ENCODE measurements around the gene ADCY5. TPM values are rescaled to one million over a fixed set of nuclear protein-coding genes. Genes with fewer than 3 reads are reported as not detected.

The ADCY5 gene
- total RNA-seq, 1 donor = not detected

DNA sequence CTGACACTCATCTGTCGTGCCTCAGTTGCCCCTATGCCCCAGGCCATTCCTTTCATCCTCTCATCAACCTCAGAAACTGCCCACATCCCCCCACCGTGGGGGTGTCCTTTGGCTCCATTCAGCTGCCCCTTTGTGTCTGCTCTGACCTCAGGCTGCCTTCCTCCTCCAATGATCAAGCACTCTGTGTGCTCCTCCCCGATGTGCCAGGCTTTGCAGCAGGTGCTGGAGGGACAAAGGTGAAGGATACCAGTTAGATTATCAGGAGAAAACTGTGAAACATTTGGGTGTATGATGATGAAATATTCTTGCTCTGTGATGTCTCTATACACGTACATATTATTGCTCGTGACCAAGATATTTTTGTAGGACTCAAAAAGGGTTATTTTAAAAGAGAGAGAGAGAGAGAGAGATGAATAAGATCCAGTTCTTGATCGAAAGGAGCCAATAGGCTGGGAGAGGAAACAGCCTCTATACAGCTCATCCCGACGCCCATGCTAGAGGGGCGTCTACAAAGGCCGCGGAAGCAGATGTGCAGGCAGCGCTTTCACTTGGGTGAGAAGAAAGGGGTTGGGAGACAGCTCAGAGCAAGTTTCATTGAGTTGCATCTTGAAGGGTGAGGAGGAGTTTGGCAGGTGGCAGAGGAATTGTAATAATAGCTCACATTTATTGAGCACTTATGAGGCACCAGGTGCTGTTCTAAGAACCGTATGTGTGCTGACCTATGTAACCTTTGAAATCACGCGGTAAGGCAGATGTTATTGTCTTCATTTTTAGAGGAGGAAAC is 28.3 kb upstream of the ADCY5 start:
- Histone ChIP-seq H3K27me3 (ENCODE audit: insufficient read depth, low read length) (no peaks in the 10 kb centered on the region), H3K4me1 (ENCODE audit: insufficient read depth, low read length) (no peaks in the 10 kb centered on the region), H3K4me3 (ENCODE audit: low read length) (no peak overlapping the region), H3K9me3 (ENCODE audit: low read depth, low read length) (no peaks in the 10 kb centered on the region)

DNA sequence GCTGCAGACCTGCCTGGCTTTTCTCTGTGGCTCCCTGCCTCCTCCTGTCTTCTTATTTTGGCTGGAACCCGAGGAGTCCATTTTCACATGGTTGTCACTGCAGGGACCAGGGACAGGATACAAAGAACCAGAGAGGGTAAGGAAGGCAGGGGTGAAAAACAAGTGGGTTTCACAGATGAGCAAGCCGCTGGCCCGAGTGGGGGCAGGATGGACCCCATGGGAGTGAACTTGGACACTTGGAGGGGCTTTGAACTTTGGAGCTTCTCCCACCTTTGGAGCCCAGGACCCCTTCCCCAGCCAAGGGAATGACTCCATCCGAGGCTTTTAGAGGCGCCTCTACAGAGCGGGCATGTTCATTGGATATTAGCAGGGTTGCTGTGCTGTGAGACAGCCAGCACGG is 26.9 kb upstream of the ADCY5 start:
- Histone ChIP-seq H3K27me3 (ENCODE audit: insufficient read depth, low read length) (no peaks in the 10 kb centered on the region), H3K4me1 (ENCODE audit: insufficient read depth, low read length) (no peaks in the 10 kb centered on the region), H3K4me3 (ENCODE audit: low read length) (no peak overlapping the region), H3K9me3 (ENCODE audit: low read depth, low read length) (no peaks in the 10 kb centered on the region)

DNA sequence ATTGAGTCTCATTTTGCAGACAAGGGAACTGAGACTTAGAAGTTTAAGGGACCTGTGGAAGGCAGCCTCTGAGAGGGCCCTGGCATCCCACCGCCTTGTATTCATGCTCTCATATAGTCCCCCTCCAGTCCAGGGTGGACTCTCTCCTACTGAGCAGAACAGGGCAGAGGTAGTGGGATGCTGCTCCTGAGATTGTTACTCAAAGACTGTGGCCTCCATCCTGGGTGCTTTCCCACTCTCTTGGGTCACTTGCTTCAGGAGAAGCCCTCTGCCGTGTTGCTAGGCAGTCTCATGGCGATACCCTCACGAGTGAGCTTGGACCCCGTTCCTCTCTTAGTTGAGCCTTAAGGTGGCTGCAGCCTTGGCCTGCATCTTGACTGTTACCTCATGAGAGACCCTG is 22.2 kb upstream of the ADCY5 start:
- Histone ChIP-seq H3K4me3 (ENCODE audit: low read length) (no peak overlapping the region), H3K27me3 (ENCODE audit: insufficient read depth, low read length) (no peaks in the 10 kb centered on the region), H3K9me3 (ENCODE audit: low read depth, low read length) (no peaks in the 10 kb centered on the region)

DNA sequence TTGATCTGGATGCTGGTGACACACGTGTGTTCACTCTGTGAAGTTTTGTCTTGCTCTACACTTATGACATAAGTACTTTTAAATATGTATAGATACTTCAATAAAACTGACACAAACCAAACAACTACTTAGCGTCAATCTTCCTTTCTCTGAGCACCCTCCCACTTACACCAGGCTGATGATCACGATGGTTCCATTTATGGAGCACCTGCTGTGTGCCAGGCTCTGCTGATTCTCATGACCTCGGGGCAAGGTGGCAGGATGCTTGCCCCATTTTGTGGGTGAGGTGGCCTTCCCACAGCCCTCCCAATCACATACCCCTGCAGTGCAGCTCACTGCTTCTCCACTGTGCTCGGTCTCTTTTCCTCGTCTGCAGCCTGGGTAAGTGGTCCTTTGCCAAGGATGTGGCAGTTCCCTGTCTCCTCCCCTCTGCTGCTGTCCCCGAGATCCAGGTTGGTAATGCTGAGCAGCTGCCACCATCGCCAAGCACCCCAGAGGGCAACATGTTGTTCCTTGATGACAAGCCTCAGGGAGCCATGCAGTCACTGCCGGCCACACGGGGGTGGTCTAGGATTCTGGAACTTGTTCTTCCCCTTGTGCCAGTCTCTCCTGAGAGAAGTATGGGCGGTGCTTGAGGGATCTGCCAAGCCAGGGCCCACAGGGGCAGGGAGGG is 20.6 kb upstream of the ADCY5 start:
- no peak overlapping the region for H3K4me3 ChIP-seq (ENCODE audit: low read length)

More for the DNA sequence above, 22.2 kb upstream of the ADCY5 start:
- no peaks in the 10 kb centered on the region for H3K4me1 ChIP-seq (ENCODE audit: insufficient read depth, low read length)

DNA sequence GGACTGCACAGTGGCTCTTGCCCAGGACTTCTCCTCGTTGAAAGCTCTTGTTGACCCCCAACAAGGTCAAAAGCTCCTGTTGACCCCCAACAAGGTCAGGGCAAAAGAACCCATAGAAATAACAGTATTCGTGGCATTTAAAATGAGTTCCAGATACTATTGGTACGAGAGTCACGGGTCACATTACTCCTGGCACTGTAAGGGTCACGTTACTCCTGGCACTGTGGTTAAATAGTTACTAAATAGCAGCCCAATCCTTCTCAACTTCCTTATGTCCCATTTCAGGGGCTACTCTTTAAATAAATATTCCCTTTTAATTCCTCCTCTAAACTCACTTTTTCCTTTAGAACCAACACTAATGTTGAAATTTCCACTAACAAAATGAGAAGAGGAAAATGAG is 18.2 kb upstream of the ADCY5 start:
- H3K4me1 ChIP-seq (ENCODE audit: insufficient read depth, low read length) = no peaks in the 10 kb centered on the region
- H3K4me3 ChIP-seq (ENCODE audit: low read length) = no peak overlapping the region
- no peaks in the 10 kb centered on the region for H3K27me3 ChIP-seq (ENCODE audit: insufficient read depth, low read length)
- H3K9me3 ChIP-seq (ENCODE audit: low read depth, low read length) = no peaks in the 10 kb centered on the region

More for the DNA sequence above, 20.6 kb upstream of the ADCY5 start:
- no peaks in the 10 kb centered on the region for H3K4me1 ChIP-seq (ENCODE audit: insufficient read depth, low read length)
- H3K27me3 ChIP-seq (ENCODE audit: insufficient read depth, low read length) = no peaks in the 10 kb centered on the region
- no peaks in the 10 kb centered on the region for H3K9me3 ChIP-seq (ENCODE audit: low read depth, low read length)

DNA sequence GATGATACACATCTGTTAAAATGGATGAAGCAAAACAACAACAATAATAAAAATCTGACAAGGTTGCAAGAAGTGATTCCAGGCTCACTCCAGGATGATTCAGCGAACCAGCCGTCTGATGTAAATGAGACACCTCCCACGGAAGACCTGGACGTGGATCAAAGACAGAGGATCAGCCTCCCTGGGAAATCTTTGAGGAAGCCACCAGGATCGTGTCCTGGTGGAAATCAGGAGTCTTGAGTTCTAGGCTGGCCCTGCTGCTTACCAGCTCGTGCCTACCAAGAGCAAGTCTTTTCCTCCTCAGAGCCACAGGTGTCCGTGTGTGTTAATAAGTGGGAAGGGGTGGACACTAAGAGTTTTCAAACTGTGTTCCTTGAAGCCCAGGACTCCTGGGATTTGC is 15.3 kb upstream of the ADCY5 start:
- no peaks in the 10 kb centered on the region for H3K4me1 ChIP-seq (ENCODE audit: insufficient read depth, low read length)
- H3K9me3 ChIP-seq (ENCODE audit: low read depth, low read length) = no peaks in the 10 kb centered on the region
- no peaks in the 10 kb centered on the region for H3K27me3 ChIP-seq (ENCODE audit: insufficient read depth, low read length)
- no peak overlapping the region for H3K4me3 ChIP-seq (ENCODE audit: low read length)

DNA sequence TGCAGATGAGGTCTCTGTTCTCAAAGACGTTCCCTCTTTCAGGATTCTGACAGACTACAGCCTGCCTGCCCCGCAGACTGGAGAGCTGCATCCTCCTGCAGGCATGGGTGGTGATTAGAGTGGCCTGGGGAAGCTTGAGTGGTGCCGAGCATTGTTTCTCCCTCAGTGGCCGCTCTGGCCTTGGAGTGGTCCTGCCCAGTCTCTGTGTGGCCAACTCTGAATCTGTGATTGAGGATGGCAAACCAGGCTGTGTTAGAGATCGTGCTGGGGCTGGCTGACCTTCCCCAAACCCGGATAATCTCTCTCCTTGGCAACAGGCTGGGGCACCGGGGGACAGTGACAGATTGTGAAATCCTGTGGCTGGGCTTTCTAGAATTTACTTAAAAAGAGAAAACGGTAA is 11.0 kb upstream of the ADCY5 start:
- no peaks in the 10 kb centered on the region for H3K27me3 ChIP-seq (ENCODE audit: insufficient read depth, low read length)
- no peak overlapping the region for H3K4me3 ChIP-seq (ENCODE audit: low read length)
- H3K9me3 ChIP-seq (ENCODE audit: low read depth, low read length) = no peaks in the 10 kb centered on the region
- no peaks in the 10 kb centered on the region for H3K4me1 ChIP-seq (ENCODE audit: insufficient read depth, low read length)

DNA sequence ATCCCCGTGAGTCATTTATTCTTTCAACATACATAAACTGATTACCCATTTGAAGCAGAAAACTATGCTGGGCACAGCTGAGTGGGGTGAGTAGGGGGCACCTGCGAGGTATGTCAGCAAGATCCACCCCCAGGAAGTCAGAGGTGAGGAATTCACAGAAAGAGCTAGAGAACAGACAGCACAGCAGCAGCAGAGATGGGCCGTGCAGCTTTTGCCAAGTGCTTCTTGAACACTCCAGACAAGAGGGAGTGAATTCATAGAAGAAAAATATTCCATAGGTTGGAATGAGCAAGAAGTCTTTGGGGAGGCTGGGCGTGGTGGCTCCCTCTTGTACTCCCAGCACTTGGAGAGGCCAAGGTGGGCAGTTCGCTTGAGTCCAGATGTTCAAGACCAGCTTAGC is 9.4 kb upstream of the ADCY5 start:
- no peaks in the 10 kb centered on the region for H3K9me3 ChIP-seq (ENCODE audit: low read depth, low read length)
- no peaks in the 10 kb centered on the region for H3K4me1 ChIP-seq (ENCODE audit: insufficient read depth, low read length)
- peaks cover 7% of the 10 kb centered on the region for H3K27me3 ChIP-seq (ENCODE audit: insufficient read depth, low read length)
- H3K4me3 ChIP-seq (ENCODE audit: low read length) = no peak overlapping the region

DNA sequence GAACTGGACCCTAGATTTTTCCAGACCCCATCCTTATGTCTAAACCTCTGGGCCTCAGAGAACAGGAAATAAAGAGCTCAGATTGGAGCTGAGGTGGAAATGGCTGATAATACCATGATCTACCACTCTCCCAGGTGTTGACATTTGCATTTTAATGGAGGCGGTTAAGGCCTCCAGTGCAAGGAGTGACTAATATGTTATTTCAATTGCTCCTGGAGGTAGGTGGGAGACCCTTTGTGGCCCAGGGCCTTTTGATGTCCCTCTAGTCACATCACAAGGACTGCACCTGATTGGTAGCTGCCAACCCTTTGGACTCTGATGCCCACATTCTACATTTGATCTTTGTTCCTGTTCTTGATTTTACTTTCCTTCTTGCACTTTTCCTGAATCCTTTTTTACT is 9.0 kb upstream of the ADCY5 start:
- Histone ChIP-seq H3K27me3 (ENCODE audit: insufficient read depth, low read length) (peaks cover 7% of the 10 kb centered on the region), H3K4me3 (ENCODE audit: low read length) (no peak overlapping the region), H3K4me1 (ENCODE audit: insufficient read depth, low read length) (no peaks in the 10 kb centered on the region), H3K9me3 (ENCODE audit: low read depth, low read length) (no peaks in the 10 kb centered on the region)

DNA sequence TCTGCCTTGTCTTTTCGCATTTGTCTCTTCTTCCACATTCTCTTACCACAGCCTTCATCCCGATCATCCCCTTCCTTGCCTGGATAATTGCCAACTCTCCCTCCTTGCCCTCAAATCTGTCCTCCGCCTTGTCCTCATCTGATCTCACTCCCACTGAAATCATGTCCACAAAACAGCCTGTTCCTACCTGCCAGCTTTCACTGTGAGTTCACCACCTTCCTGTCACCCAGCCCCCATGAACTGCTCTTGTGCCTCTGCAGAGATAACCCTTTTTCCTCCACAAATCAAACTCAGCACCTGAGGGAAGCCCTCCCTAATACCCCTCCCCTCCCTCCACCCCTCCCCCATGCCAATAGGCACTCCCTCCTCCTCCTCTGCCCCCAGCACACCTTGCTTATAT is 4.8 kb upstream of the ADCY5 start:
- Histone ChIP-seq H3K4me1 (ENCODE audit: insufficient read depth, low read length) (peaks cover 6% of the 10 kb centered on the region), H3K9me3 (ENCODE audit: low read depth, low read length) (no peaks in the 10 kb centered on the region), H3K4me3 (ENCODE audit: low read length) (no peak overlapping the region), H3K27me3 (ENCODE audit: insufficient read depth, low read length) (peaks cover 29% of the 10 kb centered on the region)

DNA sequence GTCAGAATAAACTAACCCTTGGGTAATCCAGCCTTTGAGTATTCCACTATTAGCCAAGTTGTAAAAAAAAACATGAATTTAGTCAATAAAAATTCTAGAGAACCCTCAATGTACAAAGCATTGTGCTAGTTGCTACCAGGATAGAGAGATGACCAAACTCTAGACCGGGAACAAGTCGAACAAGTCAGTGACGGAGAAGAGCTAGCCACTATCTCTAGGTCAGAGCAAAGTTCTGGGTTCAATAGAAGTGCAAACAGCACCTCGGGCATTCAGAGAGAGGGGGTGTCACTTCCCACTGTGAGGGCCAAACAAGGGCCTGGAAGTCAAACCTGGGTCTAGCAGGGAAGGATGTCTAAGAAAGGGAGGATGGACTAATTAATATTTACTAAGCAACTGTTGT is 2.3 kb upstream of the ADCY5 start:
- no peaks in the 10 kb centered on the region for H3K9me3 ChIP-seq (ENCODE audit: low read depth, low read length)
- H3K27me3 ChIP-seq (ENCODE audit: insufficient read depth, low read length) = peaks cover 48% of the 10 kb centered on the region
- H3K4me1 ChIP-seq (ENCODE audit: insufficient read depth, low read length) = peaks cover 11% of the 10 kb centered on the region
- H3K4me3 ChIP-seq (ENCODE audit: low read length) = no peak overlapping the region

DNA sequence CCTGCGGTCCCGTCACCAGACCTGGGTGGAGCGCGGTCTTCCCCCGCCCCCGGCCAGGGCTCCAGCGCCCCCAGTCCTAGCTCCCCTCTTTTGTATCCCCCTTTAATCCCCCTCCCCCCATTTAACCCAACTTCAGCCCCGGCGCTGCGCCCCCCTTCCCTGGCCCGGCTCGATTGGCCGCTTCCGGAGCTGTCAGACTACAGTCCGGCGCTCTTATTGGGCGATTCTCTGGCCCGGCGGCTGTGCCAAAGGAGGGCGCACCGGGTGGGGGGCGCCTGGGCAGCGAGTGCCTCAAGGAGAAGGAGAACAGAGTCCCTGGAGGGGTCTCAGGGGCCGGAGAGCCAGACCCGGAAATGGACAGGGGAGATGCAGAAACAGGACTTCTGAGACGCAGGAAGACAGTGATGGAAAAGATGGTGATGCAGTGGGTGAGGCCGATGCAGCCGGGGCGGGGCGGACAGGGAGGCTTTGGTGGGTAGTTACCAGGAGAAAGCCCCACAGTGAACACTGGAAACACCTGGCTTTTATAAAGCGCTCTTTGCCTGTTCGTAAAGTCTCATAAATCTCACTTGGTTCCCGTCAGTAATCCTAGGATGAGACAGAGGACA is 1.2 kb upstream of the ADCY5 start:
- no peak overlapping the region for H3K4me3 ChIP-seq (ENCODE audit: low read length)
- H3K4me1 ChIP-seq (ENCODE audit: insufficient read depth, low read length) = peaks cover 11% of the 10 kb centered on the region
- no peaks in the 10 kb centered on the region for H3K9me3 ChIP-seq (ENCODE audit: low read depth, low read length)
- H3K27me3 ChIP-seq (ENCODE audit: insufficient read depth, low read length) = peaks cover 53% of the 10 kb centered on the region

DNA sequence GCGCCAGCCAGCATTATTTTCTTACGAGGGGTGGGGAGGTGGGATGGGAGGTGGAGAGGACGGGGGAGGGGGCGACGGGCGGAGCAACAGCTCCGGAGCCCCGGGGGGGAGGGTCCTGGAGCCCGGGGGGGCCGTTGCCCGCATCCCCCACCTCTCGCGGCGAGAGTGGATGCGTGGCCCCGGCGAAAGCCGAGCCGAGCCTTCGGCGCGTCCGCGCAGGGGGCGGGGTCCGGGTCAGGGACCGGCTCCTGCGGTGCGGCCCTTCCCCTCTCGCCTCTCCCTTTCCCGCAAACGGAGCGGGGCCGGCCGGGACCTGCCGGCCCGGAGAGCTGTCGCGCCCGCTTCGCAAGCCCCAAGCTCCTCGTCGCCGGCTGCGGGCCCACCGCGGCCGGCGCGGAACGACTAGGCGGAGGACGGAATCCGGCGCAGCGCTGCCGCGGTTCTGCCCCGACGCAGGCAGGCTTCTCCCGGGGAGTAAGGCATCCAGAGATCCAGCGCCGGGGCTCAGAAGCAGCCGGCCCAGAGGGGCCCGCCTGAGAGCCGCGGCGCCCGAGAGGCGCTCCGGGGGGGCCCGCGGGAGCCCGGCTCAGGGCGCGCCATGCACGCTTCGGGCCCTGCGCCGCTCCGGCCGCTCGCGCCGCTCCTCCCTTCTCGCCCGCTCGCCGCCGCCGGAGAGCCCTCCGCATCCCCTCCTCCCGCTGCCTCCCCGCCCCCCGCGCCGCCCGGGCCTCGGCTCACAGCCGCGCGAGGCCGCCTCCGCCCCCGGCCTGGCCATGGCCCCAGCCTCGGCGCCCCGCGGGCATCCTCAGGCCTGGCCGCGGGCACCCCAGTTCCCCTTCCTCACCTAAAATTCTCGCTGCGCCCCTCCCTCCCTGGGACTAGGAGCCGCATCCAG is 459 bp upstream of the ADCY5 start:
- Histone ChIP-seq H3K27me3 (ENCODE audit: insufficient read depth, low read length) (peaks cover 53% of the 10 kb centered on the region), H3K9me3 (ENCODE audit: low read depth, low read length) (no peaks in the 10 kb centered on the region), H3K4me3 (ENCODE audit: low read length) (no peak overlapping the region), H3K4me1 (ENCODE audit: insufficient read depth, low read length) (peaks cover 11% of the 10 kb centered on the region)

DNA sequence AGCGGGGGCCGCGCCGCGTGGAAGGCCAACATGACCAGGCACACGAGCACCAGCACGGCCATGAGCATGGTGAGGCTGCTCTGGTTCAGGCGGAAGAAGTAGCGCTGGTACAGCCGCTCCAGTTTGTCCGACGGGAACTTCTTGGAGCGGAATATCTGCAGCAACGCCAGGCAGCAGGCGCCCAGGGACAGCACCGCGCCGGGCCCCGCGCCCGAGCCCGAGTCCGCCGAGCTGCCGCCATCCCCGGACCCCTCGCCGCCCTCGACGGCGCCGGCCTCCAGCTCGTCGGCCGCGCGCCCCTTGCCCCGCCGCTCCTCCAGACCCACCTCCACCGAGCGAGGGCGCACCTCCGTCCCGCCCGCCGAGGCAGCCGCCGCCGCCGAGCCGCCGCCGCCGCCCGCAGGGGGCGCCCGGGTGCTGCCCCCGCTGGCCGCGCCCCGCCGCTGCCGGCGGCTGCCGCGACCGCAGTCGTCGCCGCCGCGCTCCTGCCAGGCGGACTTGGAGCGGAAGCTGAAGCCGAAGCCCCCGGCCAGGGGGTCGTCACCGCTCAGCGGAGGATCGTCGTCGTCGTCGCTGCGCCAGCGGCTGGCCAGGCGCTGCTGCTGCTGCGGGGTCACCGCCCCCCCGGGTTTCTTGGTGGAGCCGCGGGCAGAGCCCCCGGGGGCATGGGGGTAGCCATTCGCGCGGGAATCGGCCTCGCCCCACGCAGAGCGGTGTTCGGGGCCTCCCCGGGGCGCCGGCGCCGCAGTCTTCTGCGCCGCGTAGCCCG is 957 bp downstream of the ADCY5 start:
- H3K4me3 ChIP-seq (ENCODE audit: low read length) = no peak overlapping the region
- H3K27me3 ChIP-seq (ENCODE audit: insufficient read depth, low read length) = peaks cover 46% of the 10 kb centered on the region

More for the DNA sequence above, 957 bp downstream of the ADCY5 start:
- Histone ChIP-seq H3K4me1 (ENCODE audit: insufficient read depth, low read length) (peaks cover 11% of the 10 kb centered on the region), H3K9me3 (ENCODE audit: low read depth, low read length) (no peaks in the 10 kb centered on the region)

Data from mononuclear cell (primary cell).